BLaER1 treated with 17β-estradiol and CSF1 and Interleukin-3, amounts not matched to agents 10 nM and 100 nM (cell line): ENCODE data around the gene CEP63.

Experiments
- H3K27ac ChIP-seq, 11 experiments: shearing (Covaris generic); formaldehyde crosslinking; 2 replicates each; pipeline ENCODE4 v1.8.1; 2022
- H3K27me3 ChIP-seq, 11 experiments: shearing (Covaris generic); formaldehyde crosslinking; 2 replicates each; pipeline ENCODE4 v1.8.1; 2022
- H3K36me3 ChIP-seq, 11 experiments: shearing (Covaris generic); formaldehyde crosslinking; 2 replicates each; pipeline ENCODE4 v1.8.1; 2022
- H3K4me1 ChIP-seq, 10 experiments: shearing (Covaris generic); formaldehyde crosslinking; 2 replicates each; pipeline ENCODE4 v1.8.1; 2022
- H3K4me2 ChIP-seq, 11 experiments: shearing (Covaris generic); formaldehyde crosslinking; 2 replicates each; pipeline ENCODE4 v1.8.1; 2022
- H3K4me3 ChIP-seq, 10 experiments: shearing (Covaris generic); formaldehyde crosslinking; 2 replicates each; pipeline ENCODE4 v1.8.1; 2022
- H3K9ac ChIP-seq, 11 experiments: shearing (Covaris generic); formaldehyde crosslinking; 2 replicates each; pipeline ENCODE4 v1.8.1; 2022
- H3K9me3 ChIP-seq, 11 experiments: shearing (Covaris generic); formaldehyde crosslinking; replicated peaks in 1 of 11; 2 replicates each; pipeline ENCODE4 v1.8.1; 2022
- H4K20me1 ChIP-seq, 11 experiments: shearing (Covaris generic); formaldehyde crosslinking; 2 replicates each; pipeline ENCODE4 v1.8.1; 2022
- Cebpa-rat ChIP-seq, 11 experiments: shearing (Covaris generic); IDR thresholded peaks; 2 replicates each; pipeline ENCODE4 v1.8.1; 2022

Gene CEP63

DNA sequence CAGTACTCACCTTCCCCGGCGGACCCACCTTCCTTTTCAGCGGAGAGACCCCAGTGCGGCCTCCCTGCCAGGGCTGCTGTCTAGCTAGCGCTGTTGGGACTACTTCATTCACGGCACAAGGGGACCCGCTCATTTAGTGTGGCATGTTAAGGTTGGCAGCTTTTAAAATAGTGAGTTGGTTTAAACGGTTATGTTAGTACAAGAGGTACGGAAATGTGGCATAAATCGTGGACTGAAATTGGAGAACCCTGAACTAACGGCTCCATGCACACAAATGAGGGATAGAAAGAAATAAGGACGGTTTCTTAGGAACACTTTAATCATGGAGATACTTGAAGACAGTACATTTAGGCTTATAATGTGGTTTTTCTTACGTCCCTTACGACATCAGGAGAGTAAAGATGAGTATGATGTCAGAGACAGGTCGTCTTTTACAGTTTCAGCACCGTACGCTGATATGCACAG, 752 bp downstream of the CEP63 start:
- H3K9ac ChIP-seq: peak overlapping the region; percentile 89 to 98 (median 96)
- H3K27ac ChIP-seq: peak overlapping the region; percentile 91 to 100 (median 96)
- H3K4me3 ChIP-seq: peak overlapping the region; percentile 74 to 89 (median 82)
- H3K9me3 ChIP-seq: 0 out of 22 replicates have a peak, but pooled peaks cover 0 to 3% (median 0%) of the 10 kb centered on the region in 11 experiments
- peak overlapping the region; percentile 75 to 96 (median 90) for H3K4me2 ChIP-seq
- peaks cover 37 to 54% (median 45%) of the 10 kb centered on the region in 10 experiments for H3K4me1 ChIP-seq
- peaks cover 0 to 31% (median 0%) of the 10 kb centered on the region in 11 experiments; a peak in 5 of 22 replicates for H4K20me1 ChIP-seq
- H3K36me3 ChIP-seq: peaks cover 10 to 19% (median 14%) of the 10 kb centered on the region in 11 experiments; a peak in 21 of 22 replicates
- no peaks in the 10 kb centered on the region for H3K27me3 ChIP-seq
- no peak for TF ChIP-seq Cebpa-rat (IDR thresholded peaks at IDR 0.05)

GRCh38 chr3:134487406-134487805, 1.5 kb downstream of the CEP63 start:
- peaks cover 36 to 50% (median 42%) of the 10 kb centered on the region in 10 experiments for H3K4me1 ChIP-seq
- H3K27me3 ChIP-seq: no peaks in the 10 kb centered on the region
- H3K4me3 ChIP-seq: peak overlapping the region; percentile 74 to 89 (median 82)
- H3K9ac ChIP-seq: peak overlapping the region; percentile 89 to 98 (median 96)
- H3K36me3 ChIP-seq: peaks cover 2 to 11% (median 6%) of the 10 kb centered on the region in 11 experiments; a peak in 19 of 22 replicates
- peak overlapping the region; percentile 75 to 96 (median 90) for H3K4me2 ChIP-seq
- H4K20me1 ChIP-seq: peaks cover 0 to 38% (median under 1%) of the 10 kb centered on the region in 11 experiments; a peak in 7 of 22 replicates
- H3K9me3 ChIP-seq: 0 out of 22 replicates have a peak, but pooled peaks cover 0 to 3% (median 0%) of the 10 kb centered on the region in 11 experiments
- H3K27ac ChIP-seq: peak overlapping the region; percentile 91 to 100 (median 96)
- no peak for TF ChIP-seq Cebpa-rat (IDR thresholded peaks at IDR 0.05)

GRCh38 chr3:134494495-134494894, 8.6 kb downstream of the CEP63 start:
- no peaks in the 10 kb centered on the region for H3K27me3 ChIP-seq
- no peak for TF ChIP-seq Cebpa-rat (IDR thresholded peaks at IDR 0.05)
- no peak overlapping the region for H3K4me2 ChIP-seq
- H3K9ac ChIP-seq: no peak overlapping the region
- H3K36me3 ChIP-seq: peaks cover 23 to 54% (median 42%) of the 10 kb centered on the region in 11 experiments
- no peak overlapping the region for H3K27ac ChIP-seq
- peaks cover 12 to 28% (median 19%) of the 10 kb centered on the region in 11 experiments for H3K9me3 ChIP-seq
- no peak overlapping the region for H3K4me3 ChIP-seq
- peaks cover 0 to 44% (median 12%) of the 10 kb centered on the region in 11 experiments; a peak in 12 of 22 replicates for H4K20me1 ChIP-seq
- H3K4me1 ChIP-seq: peaks cover 0 to 25% (median 9%) of the 10 kb centered on the region in 10 experiments; a peak in 12 of 20 replicates

DNA sequence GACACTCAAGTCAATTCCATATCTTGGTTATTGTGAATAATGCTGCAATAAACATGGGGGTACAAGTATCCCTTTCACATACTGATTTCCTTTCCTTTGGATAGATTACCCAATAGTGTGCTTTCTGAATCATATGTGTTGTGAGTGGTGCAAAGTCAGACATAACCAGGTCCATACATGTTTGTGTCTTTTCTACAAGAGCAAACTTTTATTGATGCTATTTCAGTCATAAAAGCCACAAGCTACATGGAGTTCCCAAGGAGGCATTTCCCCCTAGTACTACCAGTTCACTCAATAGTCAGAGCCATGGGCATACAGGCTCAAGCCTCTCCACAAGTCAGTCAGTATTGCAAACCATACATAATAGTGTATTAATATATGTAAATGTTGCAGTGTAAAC, 10.1 kb downstream of the CEP63 start:
- H3K36me3 ChIP-seq: peaks cover 38 to 69% (median 57%) of the 10 kb centered on the region in 11 experiments
- H3K9ac ChIP-seq: no peak overlapping the region
- H3K9me3 ChIP-seq: peaks cover 23 to 43% (median 34%) of the 10 kb centered on the region in 11 experiments
- no peaks in the 10 kb centered on the region for H3K27me3 ChIP-seq
- H3K4me2 ChIP-seq: peak overlapping the region in 1 of 11 experiments; percentile 14; a peak in 1 of 22 replicates
- no peak for TF ChIP-seq Cebpa-rat (IDR thresholded peaks at IDR 0.05)
- H4K20me1 ChIP-seq: peaks cover 0 to 37% (median 12%) of the 10 kb centered on the region in 11 experiments; a peak in 12 of 22 replicates
- no peak overlapping the region for H3K27ac ChIP-seq
- H3K4me3 ChIP-seq: no peak overlapping the region
- H3K4me1 ChIP-seq: peaks cover 0 to 20% (median 9%) of the 10 kb centered on the region in 10 experiments; a peak in 12 of 20 replicates

DNA sequence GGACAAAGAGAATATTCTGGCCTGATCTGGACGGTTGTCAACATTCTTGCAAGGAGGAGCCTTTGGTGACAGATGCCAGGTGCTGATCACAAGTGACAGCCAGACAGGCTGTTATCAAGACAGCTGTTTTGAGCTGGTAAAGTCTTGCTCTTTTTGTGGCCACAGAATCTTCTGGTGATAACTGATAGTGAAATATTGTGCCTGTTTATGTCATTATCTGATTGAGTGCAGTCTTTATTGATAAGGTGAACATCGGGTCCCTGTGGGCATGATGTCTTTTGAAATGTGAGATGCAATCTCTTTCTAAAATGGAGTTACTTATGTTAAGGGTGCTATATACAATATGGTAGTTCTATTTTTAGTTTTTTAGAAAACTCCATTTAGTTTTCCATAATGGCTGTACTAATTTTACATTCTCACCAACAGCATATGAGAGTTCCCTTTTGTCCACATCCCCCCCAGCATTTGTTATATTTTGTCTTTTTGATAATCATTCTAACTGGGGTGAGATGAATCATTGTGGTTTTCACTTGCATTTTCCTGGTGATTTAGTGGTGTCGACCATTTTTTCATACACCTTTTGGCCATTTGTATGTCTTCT, 10.7 kb downstream of the CEP63 start:
- Histone ChIP-seq H3K4me3 (no peak overlapping the region), H3K4me2 (peak overlapping the region in 2 of 11 experiments; percentile 14 to 23; a peak in 2 of 22 replicates), H3K9me3 (peaks cover 29 to 49% (median 40%) of the 10 kb centered on the region in 11 experiments), H3K9ac (no peak overlapping the region), H3K27ac (no peak overlapping the region), H3K27me3 (no peaks in the 10 kb centered on the region), H3K4me1 (peaks cover 0 to 20% (median 9%) of the 10 kb centered on the region in 10 experiments; a peak in 12 of 20 replicates), H4K20me1 (peaks cover 0 to 35% (median 12%) of the 10 kb centered on the region in 11 experiments; a peak in 12 of 22 replicates), H3K36me3 (peaks cover 44 to 75% (median 61%) of the 10 kb centered on the region in 11 experiments)
- no peak for TF ChIP-seq Cebpa-rat (IDR thresholded peaks at IDR 0.05)

DNA sequence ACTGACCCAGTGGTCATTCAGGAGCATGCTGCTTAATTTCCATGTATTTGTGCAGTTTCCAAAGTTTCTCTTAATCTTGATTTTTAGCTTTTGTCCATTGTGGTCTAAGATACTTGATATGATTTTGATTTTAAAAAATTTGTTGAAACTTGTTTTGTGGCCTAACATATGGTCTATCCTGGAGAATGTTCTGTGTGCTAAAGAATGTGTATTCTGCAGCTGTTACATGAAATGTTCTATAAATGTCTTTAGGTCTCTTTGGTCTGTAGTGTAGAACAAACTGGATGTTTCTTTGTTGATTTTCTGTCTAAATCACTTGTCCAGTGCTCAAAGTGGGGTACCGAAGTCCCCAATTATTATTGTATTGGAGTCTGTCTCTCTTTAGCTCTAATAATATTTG, 17.4 kb downstream of the CEP63 start:
- no peak overlapping the region for H3K9ac ChIP-seq
- no peaks in the 10 kb centered on the region for H3K27me3 ChIP-seq
- no peak overlapping the region for H3K4me2 ChIP-seq
- no peak for TF ChIP-seq Cebpa-rat (IDR thresholded peaks at IDR 0.05)
- peaks cover 72 to 99% (median 90%) of the 10 kb centered on the region in 11 experiments for H3K36me3 ChIP-seq
- H4K20me1 ChIP-seq: peaks cover 0 to 6% (median 0%) of the 10 kb centered on the region in 11 experiments; a peak in 5 of 22 replicates
- H3K4me1 ChIP-seq: no peaks in the 10 kb centered on the region
- H3K9me3 ChIP-seq: peaks cover 55 to 78% (median 71%) of the 10 kb centered on the region in 11 experiments
- no peak overlapping the region for H3K4me3 ChIP-seq
- H3K27ac ChIP-seq: no peak overlapping the region

DNA sequence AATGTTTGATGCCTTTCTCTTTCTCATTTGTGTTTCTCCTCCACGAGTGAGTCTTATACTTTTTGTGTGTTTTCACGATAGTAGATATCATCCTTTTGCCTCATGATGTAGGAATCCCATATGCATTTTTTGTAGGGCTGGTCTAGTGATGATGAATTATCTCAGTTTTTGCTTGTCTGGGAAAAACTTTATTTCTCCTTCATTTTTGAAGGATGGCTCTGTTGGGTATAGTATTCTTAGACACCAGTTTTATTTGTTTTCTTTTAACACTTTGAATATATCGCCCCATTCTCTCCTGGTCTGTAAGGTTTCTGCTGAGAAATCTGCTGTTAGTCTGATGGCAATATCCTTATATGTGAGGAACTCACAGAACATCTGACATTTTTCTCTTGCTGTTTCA, 18.3 kb downstream of the CEP63 start:
- H3K27me3 ChIP-seq: no peaks in the 10 kb centered on the region
- no peak overlapping the region for H3K27ac ChIP-seq
- H3K4me3 ChIP-seq: no peak overlapping the region
- no peak overlapping the region for H3K9ac ChIP-seq
- no peaks in the 10 kb centered on the region for H3K4me1 ChIP-seq
- peaks cover 0 to 6% (median 0%) of the 10 kb centered on the region in 11 experiments; a peak in 5 of 22 replicates for H4K20me1 ChIP-seq
- H3K9me3 ChIP-seq: peaks cover 56 to 76% (median 66%) of the 10 kb centered on the region in 11 experiments
- H3K4me2 ChIP-seq: no peak overlapping the region
- no peak for TF ChIP-seq Cebpa-rat (IDR thresholded peaks at IDR 0.05)
- H3K36me3 ChIP-seq: peaks cover 72 to 99% (median 92%) of the 10 kb centered on the region in 11 experiments

DNA sequence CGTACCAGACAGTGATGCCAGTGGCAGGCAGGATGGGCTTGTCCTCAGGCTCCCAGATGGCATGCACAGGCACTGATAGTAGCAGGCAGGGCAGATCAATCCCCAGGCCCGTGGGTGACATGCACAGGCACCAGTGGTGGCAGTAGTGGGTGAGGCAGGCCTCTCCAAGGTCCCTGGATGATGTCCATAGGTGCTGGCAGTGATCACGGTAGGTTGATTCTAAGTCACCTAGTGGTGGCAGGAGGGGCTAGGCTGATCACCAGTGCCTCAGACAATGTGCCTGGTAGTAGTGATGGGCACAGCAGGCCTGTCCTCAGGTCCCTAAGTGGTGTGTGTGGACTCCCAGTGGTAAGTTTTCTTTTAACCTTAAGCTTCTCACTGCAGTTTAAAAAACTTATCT, 19.6 kb downstream of the CEP63 start:
- no peak for TF ChIP-seq Cebpa-rat (IDR thresholded peaks at IDR 0.05)
- peaks cover 74 to 99% (median 92%) of the 10 kb centered on the region in 11 experiments for H3K36me3 ChIP-seq
- no peak overlapping the region for H3K9ac ChIP-seq

GRCh38 chr3:134511500-134511899, 25.6 kb downstream of the CEP63 start:
- no peak overlapping the region for H3K9ac ChIP-seq
- H3K27ac ChIP-seq: 0 out of 22 replicates have a peak overlapping the region, but pooled peaks of 1 of the 11 experiments have one; percentile 5
- peaks cover 74 to 89% (median 83%) of the 10 kb centered on the region in 11 experiments for H3K36me3 ChIP-seq
- H3K9me3 ChIP-seq: peaks cover 29 to 39% (median 34%) of the 10 kb centered on the region in 11 experiments
- TF ChIP-seq Cebpa-rat (IDR thresholded peaks at IDR 0.05): no peak
- peak overlapping the region in 5 of 11 experiments; percentile 2 to 35 (median 10); a peak in 3 of 22 replicates for H3K4me2 ChIP-seq
- H4K20me1 ChIP-seq: no peaks in the 10 kb centered on the region; a peak in 1 of 22 replicates
- peaks cover 0 to 13% (median 5%) of the 10 kb centered on the region in 10 experiments; a peak in 8 of 20 replicates for H3K4me1 ChIP-seq
- H3K4me3 ChIP-seq: no peak overlapping the region
- no peaks in the 10 kb centered on the region for H3K27me3 ChIP-seq

More for the DNA sequence above, 19.6 kb downstream of the CEP63 start:
- Histone ChIP-seq H3K4me3 (no peak overlapping the region), H3K27me3 (no peaks in the 10 kb centered on the region), H3K9me3 (peaks cover 57 to 72% (median 65%) of the 10 kb centered on the region in 11 experiments), H4K20me1 (peaks cover 0 to 6% (median 0%) of the 10 kb centered on the region in 11 experiments; a peak in 5 of 22 replicates), H3K4me1 (no peaks in the 10 kb centered on the region), H3K4me2 (no peak overlapping the region), H3K27ac (no peak overlapping the region)
